B cell (primary cell): ENCODE measurements around the gene CRYBA4. TPM values are rescaled to one million over a fixed set of nuclear protein-coding genes. Genes with fewer than 3 reads are reported as not detected.

Source experiments
- ATAC-seq: fragments of 200-7000 bp; cut with Tn5 transposase; one replicate; pipeline ENCODE4 v1.10.0; 2021; ENCODE audit warnings: low read depth, mild to moderate bottlenecking, moderate number of reproducible peaks, moderate library complexity
- CTCF ChIA-PET: fragments of 350-600 bp; sonication (Branson Sonifier 250); formaldehyde crosslinking; loops from one replicate; lab custom pipeline; 2021; ENCODE audit warnings: antibody characterized with exemption, inconsistent platforms; lab: Charles Lee
- POLR2A ChIA-PET: fragments of 350-600 bp; sonication (Branson Sonifier 250); formaldehyde crosslinking; loops from one replicate; lab custom pipeline; 2021; ENCODE audit warnings: antibody characterized with exemption; lab: Charles Lee
- DNase-seq: peaks from one replicate; pipeline ENCODE4 v3.0.0; 2013
- H2AFZ ChIP-seq: 2 replicates; pipeline ENCODE4 v1.6.1; 2012; ENCODE audit warnings: mild to moderate bottlenecking, low read depth, low read length; ENCODE audit not compliant: insufficient read depth, poor library complexity, severe bottlenecking
- H3K27ac ChIP-seq, 2 donors: 1 replicate in 1 of 2; 2 replicates in 1 of 2; pipeline ENCODE4 v1.5.1; 2012 to 2013; ENCODE audit warnings: low read length in 2 of 2, mild to moderate bottlenecking in 2 of 2, moderate library complexity in 1 of 2
- H3K27me3 ChIP-seq, 4 experiments: fragments of 200-600 bp in 1 of 4; sonication (generic) in 1 of 4; replicated peaks in 1 of 4; 1 replicate in 2 of 4; 2 replicates in 2 of 4; pipeline versions ENCODE4 v1.6.1 to v1.7.0; 2013 to 2016; ENCODE audit warnings: low read length in 3 of 4, mild to moderate bottlenecking in 2 of 4, mixed read lengths in 1 of 4, moderate library complexity in 1 of 4; ENCODE audit not compliant: insufficient read depth in 4 of 4, control insufficient read depth in 3 of 4; ENCODE audit errors: control extremely low read depth in 1 of 4
- H3K36me3 ChIP-seq, 2 experiments: replicated peaks in 1 of 2; 1 replicate in 1 of 2; 2 replicates in 1 of 2; pipeline versions ENCODE4 v1.6.1 to v1.7.1; 2013; ENCODE audit warnings: low read length in 1 of 2; ENCODE audit not compliant: insufficient read depth in 2 of 2, control insufficient read depth in 1 of 2; ENCODE audit errors: control extremely low read depth in 1 of 2, extremely low read depth in 1 of 2
- H3K4me1 ChIP-seq, 2 donors: fragments of 200-600 bp in 1 of 2; sonication (generic) in 1 of 2; 1 replicate in 1 of 2; 2 replicates in 1 of 2; pipeline versions ENCODE4 v1.5.1 to v1.6.1; 2013 to 2017; ENCODE audit warnings: low read length in 2 of 2; ENCODE audit not compliant: control insufficient read depth in 2 of 2, insufficient read depth in 2 of 2
- H3K4me2 ChIP-seq: replicated peaks from 2 replicates; pipeline ENCODE3; 2012; ENCODE audit warnings: mild to moderate bottlenecking, low read depth, low read length; ENCODE audit not compliant: poor library complexity, severe bottlenecking
- H3K4me3 ChIP-seq, 5 experiments: fragments of 200-600 bp in 1 of 5; sonication (generic) in 1 of 5; 1 replicate in 3 of 5; 2 replicates in 2 of 5; pipeline versions ENCODE4 v1.5.1 to v1.7.0; 2011 to 2016; ENCODE audit warnings: low read length in 4 of 5, mild to moderate bottlenecking in 4 of 5, low read depth in 2 of 5, control low read depth in 1 of 5, moderate library complexity in 1 of 5; ENCODE audit not compliant: insufficient read depth in 1 of 5; ENCODE audit errors: control extremely low read depth in 1 of 5, extremely low read depth in 1 of 5
- H3K79me2 ChIP-seq: fragments of 200-600 bp; sonication (generic); one replicate; pipeline ENCODE4 v1.6.0; 2016; ENCODE audit warnings: low read length; ENCODE audit not compliant: control insufficient read depth, insufficient read depth
- H3K9ac ChIP-seq: fragments of 200-600 bp; sonication (generic); 2 replicates; pipeline ENCODE4 v1.6.1; 2017; ENCODE audit warnings: mild to moderate bottlenecking, low read length, moderate library complexity
- H3K9me3 ChIP-seq, 3 donors: one replicate each; pipeline versions ENCODE4 v1.6.1 to v1.7.1; 2013; ENCODE audit warnings: low read length in 2 of 3; ENCODE audit not compliant: control insufficient read depth in 2 of 3, insufficient read depth in 1 of 3; ENCODE audit errors: control extremely low read depth in 1 of 3
- H4K20me1 ChIP-seq: 2 replicates; pipeline ENCODE4 v1.6.0; 2012; ENCODE audit warnings: mild to moderate bottlenecking, low read length; ENCODE audit not compliant: insufficient read depth, control insufficient read depth, poor library complexity, severe bottlenecking
- H3K27ac Mint-ChIP-seq: one replicate; pipeline ENCODE4 v1.8.0; 2021; ENCODE audit warnings: mixed read lengths
- H3K27me3 Mint-ChIP-seq: one replicate; pipeline ENCODE4 v1.8.0; 2021; ENCODE audit warnings: mixed read lengths
- H3K4me1 Mint-ChIP-seq: one replicate; pipeline ENCODE4 v1.8.0; 2021; ENCODE audit warnings: mixed read lengths
- H3K4me3 Mint-ChIP-seq: one replicate; pipeline ENCODE4 v1.8.0; 2021; ENCODE audit warnings: mixed read lengths
- H3K9me3 Mint-ChIP-seq: one replicate; pipeline ENCODE4 v1.8.0; 2022; ENCODE audit warnings: mixed read lengths; ENCODE audit not compliant: insufficient read depth
- EZH2 ChIP-seq: IDR thresholded peaks from 2 replicates; pipeline ENCODE4 v1.6.1; 2012; ENCODE audit warnings: borderline replicate concordance, low read depth, mild to moderate bottlenecking, moderate library complexity, low read length; ENCODE audit not compliant: insufficient read depth, poor library complexity, severe bottlenecking
- WGBS: methylation state at CpG from one replicate; pipeline ENCODE4 v1.1.5; 2013; ENCODE audit warnings: missing lambda C conversion rate; ENCODE audit not compliant: insufficient coverage; 5-methylcytosine and 5-hydroxymethylcytosine counted together
- intact Hi-C: fragments of 100-400 bp; cut with micrococcal nuclease; formaldehyde crosslinking; loops from one replicate; pipeline ENCODE4 v1.10.0; 2022
- polyA plus RNA-seq: library from polyadenylated mRNA; depleted of rRNA; stranded (reverse); fragments of >200 nt; gene quantifications from 2 replicates; pipeline ENCODE4 v1.2.3, GENCODE V29; 2012
- total RNA-seq, 2 donors: library from RNA; stranded (reverse); fragments of 120-200 nt in 1 of 2; gene quantifications; 1 replicate in 1 of 2; 2 replicates in 1 of 2; pipeline versions ENCODE4 v1.2.3 to v1.2.4, GENCODE V29; 2013 to 2022
- TF ChIP-seq, protein P1 (sequence below): fragments of 200-600 bp; IDR thresholded peaks from one replicate; pipeline ENCODE4 v1.8.0; 2022; ENCODE audit warnings: antibody characterized with exemption, mild to moderate bottlenecking

Gene CRYBA4
- total and polyA plus RNA-seq, 2 donors (not counting 1 experiment from before 2014, with no cell fraction given), result not detected

- no peak for DNase-seq
- Mint-ChIP-seq H3K4me3 (no peak overlapping the region), H3K27ac (no peak overlapping the region), H3K27me3 (peaks cover 6% of the 10 kb centered on the region), H3K9me3 (no peaks in the 10 kb centered on the region), H3K4me1 (no peaks in the 10 kb centered on the region)
- TF ChIP-seq, protein P1, sequence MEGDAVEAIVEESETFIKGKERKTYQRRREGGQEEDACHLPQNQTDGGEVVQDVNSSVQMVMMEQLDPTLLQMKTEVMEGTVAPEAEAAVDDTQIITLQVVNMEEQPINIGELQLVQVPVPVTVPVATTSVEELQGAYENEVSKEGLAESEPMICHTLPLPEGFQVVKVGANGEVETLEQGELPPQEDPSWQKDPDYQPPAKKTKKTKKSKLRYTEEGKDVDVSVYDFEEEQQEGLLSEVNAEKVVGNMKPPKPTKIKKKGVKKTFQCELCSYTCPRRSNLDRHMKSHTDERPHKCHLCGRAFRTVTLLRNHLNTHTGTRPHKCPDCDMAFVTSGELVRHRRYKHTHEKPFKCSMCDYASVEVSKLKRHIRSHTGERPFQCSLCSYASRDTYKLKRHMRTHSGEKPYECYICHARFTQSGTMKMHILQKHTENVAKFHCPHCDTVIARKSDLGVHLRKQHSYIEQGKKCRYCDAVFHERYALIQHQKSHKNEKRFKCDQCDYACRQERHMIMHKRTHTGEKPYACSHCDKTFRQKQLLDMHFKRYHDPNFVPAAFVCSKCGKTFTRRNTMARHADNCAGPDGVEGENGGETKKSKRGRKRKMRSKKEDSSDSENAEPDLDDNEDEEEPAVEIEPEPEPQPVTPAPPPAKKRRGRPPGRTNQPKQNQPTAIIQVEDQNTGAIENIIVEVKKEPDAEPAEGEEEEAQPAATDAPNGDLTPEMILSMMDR, result no peak
- TF ChIP-seq EZH2, result no peak
- WGBS, result 97% methylated on average over 9 of the region's 18 CpGs
- CTCF ChIA-PET, result interaction anchor here (0.6 kb wide), 1 partner anchor 24 kb away, joined by 3 read pairs; no protein-coding TSS in a partner anchor
- intact Hi-C loops, result no loop called here
- no peaks in the 10 kb centered on the region for H3K4me1 ChIP-seq
- H4K20me1 ChIP-seq, result no peaks in the 10 kb centered on the region
- H3K9ac ChIP-seq, result no peak overlapping the region
- no peak overlapping the region for H2AFZ ChIP-seq
- no peaks in the 10 kb centered on the region for H3K27me3 ChIP-seq
- POLR2A ChIA-PET, result no interaction called here
- H3K4me3 ChIP-seq, result no peak overlapping the region
- ATAC-seq, result no peak
- H3K79me2 ChIP-seq, result no peaks in the 10 kb centered on the region
- H3K4me2 ChIP-seq, result no peak overlapping the region
- H3K9me3 ChIP-seq, result peaks cover 0 to 9% (median 0%) of the 10 kb centered on the region in 3 donors
- H3K27ac ChIP-seq, result no peak overlapping the region
- H3K36me3 ChIP-seq, result no peaks in the 10 kb centered on the region
Observed at GRCh38 chr22:26629988-26630761, 8.4 kb downstream of the CRYBA4 start.

GRCh38 chr22:26631282-26631681, 9.5 kb downstream of the CRYBA4 start:
- H3K27me3 ChIP-seq, result no peaks in the 10 kb centered on the region
- H3K4me3 ChIP-seq, result no peak overlapping the region
- Mint-ChIP-seq H3K4me3 (no peak overlapping the region), H3K27ac (no peak overlapping the region), H3K9me3 (no peaks in the 10 kb centered on the region), H3K4me1 (no peaks in the 10 kb centered on the region), H3K27me3 (peaks cover 10% of the 10 kb centered on the region)
- no peak overlapping the region for H3K27ac ChIP-seq
- POLR2A ChIA-PET, result no interaction called here
- H3K9ac ChIP-seq, result no peak overlapping the region
- TF ChIP-seq, protein P1, result no peak
- no peak for TF ChIP-seq EZH2
- H3K9me3 ChIP-seq, result peaks cover 0 to 9% (median 0%) of the 10 kb centered on the region in 3 donors
- H3K79me2 ChIP-seq, result no peaks in the 10 kb centered on the region
- no peaks in the 10 kb centered on the region for H3K36me3 ChIP-seq
- H3K4me2 ChIP-seq, result no peak overlapping the region
- no peaks in the 10 kb centered on the region for H4K20me1 ChIP-seq
- WGBS, result 92% methylated on average over 3 of the region's 4 CpGs
- DNase-seq, result no peak
- intact Hi-C loops, result no loop called here
- no peak overlapping the region for H2AFZ ChIP-seq
- ATAC-seq, result no peak
- H3K4me1 ChIP-seq, result no peaks in the 10 kb centered on the region
- CTCF ChIA-PET, result interaction anchor here (1.1 kb wide), 1 partner anchor 128 kb away, joined by 4 read pairs; no protein-coding TSS in a partner anchor
